HG02938 (cell line): ENCODE measurements around the gene KCNMB2.

Experiments used
- ATAC-seq: cut with Tn5 transposase; IDR thresholded peaks from one replicate; pipeline ENCODE4 v1.9.1; 2021; ENCODE audit warnings: mild to moderate bottlenecking, moderate library complexity; ENCODE audit not compliant: unreplicated experiment

KCNMB2 gene

GRCh38 chr3:178567611-178568010, 31.4 kb downstream of the KCNMB2 start:
- ATAC-seq = no peak

GRCh38 chr3:178568155-178568731, 32.0 kb downstream of the KCNMB2 start:
- ATAC-seq = no peak

- ATAC-seq = no peak
Measured at GRCh38 chr3:178568911-178569310, 32.7 kb downstream of the KCNMB2 start.

- ATAC-seq = no peak
Measured at GRCh38 chr3:178569826-178570225, 33.6 kb downstream of the KCNMB2 start.

- no peak for ATAC-seq
Measured at GRCh38 chr3:178583963-178584575, 47.8 kb downstream of the KCNMB2 start.

- no peak for ATAC-seq
Measured at GRCh38 chr3:178584722-178585380, 48.6 kb downstream of the KCNMB2 start.

- ATAC-seq = no peak
Measured at GRCh38 chr3:178585454-178585853, 49.2 kb downstream of the KCNMB2 start.

- ATAC-seq = no peak
Measured at GRCh38 chr3:178586076-178586475, 49.8 kb downstream of the KCNMB2 start.

GRCh38 chr3:178588628-178589027, 52.4 kb downstream of the KCNMB2 start:
- ATAC-seq = no peak

GRCh38 chr3:178593786-178594185, 57.5 kb downstream of the KCNMB2 start:
- no peak for ATAC-seq

GRCh38 chr3:178597371-178597770, 61.1 kb downstream of the KCNMB2 start:
- ATAC-seq = no peak

GRCh38 chr3:178602856-178603255, 66.6 kb downstream of the KCNMB2 start:
- ATAC-seq = no peak

- ATAC-seq = no peak
Measured at GRCh38 chr3:178603735-178604134, 67.5 kb downstream of the KCNMB2 start.

- ATAC-seq = no peak
Measured at GRCh38 chr3:178618197-178618596, 82.0 kb downstream of the KCNMB2 start.

GRCh38 chr3:178618896-178619295, 82.7 kb downstream of the KCNMB2 start:
- no peak for ATAC-seq

- ATAC-seq = no peak
Measured at GRCh38 chr3:178623666-178624255, 87.5 kb downstream of the KCNMB2 start.

GRCh38 chr3:178624276-178624675, 88.0 kb downstream of the KCNMB2 start:
- ATAC-seq = no peak

- no peak for ATAC-seq
Measured at GRCh38 chr3:178625053-178625600, 88.9 kb downstream of the KCNMB2 start.

- ATAC-seq = no peak
Measured at GRCh38 chr3:178628037-178628436, 91.8 kb downstream of the KCNMB2 start.

GRCh38 chr3:178629430-178630178, 93.4 kb downstream of the KCNMB2 start:
- ATAC-seq = no peak

- no peak for ATAC-seq
Measured at GRCh38 chr3:178631950-178632349, 95.7 kb downstream of the KCNMB2 start.
